ENCODE measurements around the gene MAP7.

The MAP7 gene

GRCh38 chr6:136563386-136564152, 13.3 kb upstream of the MAP7 start:
- DNase-seq (ENCODE audit: low spot score): no peak

- DNase-seq (ENCODE audit: low spot score): no peak
Measured at GRCh38 chr6:136562211-136562610, 12.0 kb upstream of the MAP7 start.

- DNase-seq (ENCODE audit: low spot score): no peak
Measured at GRCh38 chr6:136553166-136553787, 3.1 kb upstream of the MAP7 start.

DNA sequence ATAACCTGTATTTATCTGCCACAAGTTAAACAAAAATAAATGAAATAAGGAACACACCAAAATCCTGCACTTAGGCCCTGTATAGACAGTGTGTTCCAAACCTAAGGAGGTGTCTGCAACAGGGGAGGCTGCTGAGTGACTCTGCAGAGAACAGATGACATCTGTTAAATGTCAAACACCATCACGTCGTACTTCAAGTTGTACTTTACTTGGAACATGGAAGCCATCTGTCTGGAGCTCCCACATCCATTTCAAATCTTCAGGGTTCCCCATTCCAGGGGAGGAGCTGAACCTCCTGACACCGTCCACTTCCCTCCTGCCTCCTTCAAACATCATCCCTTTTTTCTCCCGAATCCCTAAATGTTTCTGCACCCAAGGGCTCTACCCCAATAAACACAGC, 1.8 kb upstream of the MAP7 start:
- no peak for DNase-seq (ENCODE audit: low spot score)

DNA sequence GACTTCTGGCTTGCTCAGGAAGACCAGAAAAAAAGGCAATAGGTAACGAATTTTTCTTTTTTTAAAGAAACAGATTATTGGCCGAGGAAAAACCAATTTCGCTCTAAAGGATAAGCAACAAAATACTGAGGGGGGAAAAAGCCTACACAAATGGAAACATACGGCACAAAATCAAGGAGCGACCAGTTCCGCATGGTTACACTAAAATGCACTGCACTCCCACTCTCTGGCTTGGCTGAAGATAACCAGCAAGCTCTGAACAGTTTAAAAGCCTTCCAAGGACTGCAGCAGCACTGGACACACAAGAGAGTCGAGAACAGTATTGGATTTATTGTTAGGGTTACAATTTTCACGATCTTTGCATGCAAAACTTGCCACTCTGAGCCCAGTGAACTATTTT, 881 bp upstream of the MAP7 start:
- DNase-seq (ENCODE audit: low spot score): no peak

DNA sequence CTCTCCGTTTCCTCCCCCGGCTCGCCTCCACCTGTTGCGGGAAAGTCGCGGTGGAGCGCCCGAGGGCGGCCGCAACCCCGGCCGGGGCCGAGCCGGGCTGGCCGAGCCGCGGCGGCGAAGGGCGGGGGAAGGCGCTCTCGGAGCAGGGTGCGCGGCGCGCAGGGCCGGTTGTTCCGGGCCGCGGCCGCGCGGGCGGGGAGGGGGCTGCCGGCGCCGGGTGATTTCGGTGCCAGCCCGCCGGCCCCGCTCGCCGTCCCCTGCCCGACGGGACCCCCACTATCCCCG, 235 bp downstream of the MAP7 start:
- no peak for DNase-seq (ENCODE audit: low spot score)

GRCh38 chr6:136549300-136550044, 750 bp downstream of the MAP7 start:
- DNase-seq (ENCODE audit: low spot score): peak; percentile 61

DNA sequence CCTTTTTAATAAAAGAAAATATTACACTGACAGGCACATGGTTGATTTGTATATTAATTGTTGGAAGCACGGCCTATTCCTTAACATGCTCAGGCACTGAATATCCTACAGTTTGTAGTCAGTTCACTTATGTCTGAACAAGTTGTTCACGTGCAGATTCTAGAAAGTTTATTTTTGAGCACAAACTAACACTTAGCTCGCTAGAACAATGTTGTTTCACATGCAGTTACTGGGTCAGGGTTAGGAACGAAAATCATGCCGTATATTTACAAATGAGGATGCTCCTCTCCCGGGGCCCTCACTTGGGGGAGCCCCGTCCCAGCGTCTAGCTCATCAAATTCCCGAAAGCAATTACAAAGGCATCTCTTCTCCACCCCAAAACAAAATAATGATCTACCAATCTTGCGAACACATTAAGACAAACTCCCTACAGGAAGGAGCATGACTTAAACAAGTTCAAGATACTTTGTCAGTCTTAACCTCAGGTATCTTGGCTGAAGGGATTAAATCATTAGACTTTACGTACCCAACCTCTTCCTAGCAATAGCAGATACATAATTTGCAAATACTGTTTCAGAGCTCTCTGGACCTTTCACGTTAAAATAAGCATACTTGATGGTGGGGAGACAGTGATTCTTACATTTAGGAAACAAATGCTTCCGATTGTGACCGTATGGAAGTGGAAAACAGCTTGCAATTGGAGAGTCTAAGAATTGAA, 1.5 kb downstream of the MAP7 start:
- DNase-seq (ENCODE audit: low spot score): no peak

GRCh38 chr6:136547871-136548270, 2.4 kb downstream of the MAP7 start:
- DNase-seq (ENCODE audit: low spot score): no peak

GRCh38 chr6:136547336-136547735, 2.9 kb downstream of the MAP7 start:
- no peak for DNase-seq (ENCODE audit: low spot score)

- no peak for DNase-seq (ENCODE audit: low spot score)
Measured at GRCh38 chr6:136546331-136546730, 3.9 kb downstream of the MAP7 start.

GRCh38 chr6:136544326-136544725, 5.9 kb downstream of the MAP7 start:
- DNase-seq (ENCODE audit: low spot score): no peak

GRCh38 chr6:136541395-136541794, 8.8 kb downstream of the MAP7 start:
- DNase-seq (ENCODE audit: low spot score): no peak

DNA sequence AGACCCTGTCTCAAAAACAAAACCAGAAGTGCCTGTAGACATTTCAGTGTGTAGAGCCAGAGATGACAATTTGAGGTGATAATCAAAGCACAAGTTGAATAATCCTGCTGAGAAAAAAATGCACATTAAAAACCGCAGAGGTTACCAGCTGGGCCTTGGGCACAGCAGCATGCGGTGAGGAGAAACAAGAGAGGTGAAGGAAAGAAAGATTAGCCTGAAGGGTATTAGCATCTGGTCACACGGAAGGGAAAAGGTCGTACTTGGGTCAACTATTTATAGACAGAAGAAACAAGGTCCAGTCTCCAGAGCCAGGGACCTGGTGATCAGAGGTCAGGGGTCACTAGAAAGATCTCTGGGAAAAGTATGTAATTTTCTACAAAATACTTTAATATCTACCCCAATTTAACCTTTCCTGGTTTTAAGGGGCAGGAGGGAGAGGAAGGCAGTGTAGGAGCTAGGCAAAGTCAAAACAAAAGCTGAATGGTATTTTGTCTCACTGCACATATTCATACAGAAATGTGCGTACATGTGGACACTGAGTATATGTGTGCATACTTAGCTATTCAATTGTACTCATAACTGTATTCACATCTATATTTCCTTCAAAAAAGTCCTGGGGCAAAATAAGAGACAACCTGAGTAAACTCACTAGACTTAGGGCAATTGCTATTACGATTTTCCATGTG, 10.1 kb downstream of the MAP7 start:
- DNase-seq (ENCODE audit: low spot score): no peak

DNA sequence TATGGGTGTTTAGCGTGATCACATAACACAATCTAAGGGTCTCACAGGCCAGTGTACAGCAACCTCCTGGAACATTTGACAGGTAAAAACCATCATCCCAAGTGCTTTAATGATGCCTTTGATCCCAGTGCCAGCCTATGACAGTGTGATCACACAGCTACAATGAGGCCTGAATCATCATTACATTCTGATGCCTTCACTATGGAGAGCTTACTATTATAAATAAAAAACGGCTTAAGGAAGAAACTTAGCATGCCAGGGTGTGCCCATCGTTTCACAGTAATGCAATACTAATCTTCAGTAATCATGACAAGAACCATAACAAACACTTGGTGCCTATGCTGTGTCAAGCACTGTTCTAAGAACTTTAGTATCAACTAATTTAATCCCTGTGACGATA, 11.4 kb downstream of the MAP7 start:
- no peak for DNase-seq (ENCODE audit: low spot score)

DNA sequence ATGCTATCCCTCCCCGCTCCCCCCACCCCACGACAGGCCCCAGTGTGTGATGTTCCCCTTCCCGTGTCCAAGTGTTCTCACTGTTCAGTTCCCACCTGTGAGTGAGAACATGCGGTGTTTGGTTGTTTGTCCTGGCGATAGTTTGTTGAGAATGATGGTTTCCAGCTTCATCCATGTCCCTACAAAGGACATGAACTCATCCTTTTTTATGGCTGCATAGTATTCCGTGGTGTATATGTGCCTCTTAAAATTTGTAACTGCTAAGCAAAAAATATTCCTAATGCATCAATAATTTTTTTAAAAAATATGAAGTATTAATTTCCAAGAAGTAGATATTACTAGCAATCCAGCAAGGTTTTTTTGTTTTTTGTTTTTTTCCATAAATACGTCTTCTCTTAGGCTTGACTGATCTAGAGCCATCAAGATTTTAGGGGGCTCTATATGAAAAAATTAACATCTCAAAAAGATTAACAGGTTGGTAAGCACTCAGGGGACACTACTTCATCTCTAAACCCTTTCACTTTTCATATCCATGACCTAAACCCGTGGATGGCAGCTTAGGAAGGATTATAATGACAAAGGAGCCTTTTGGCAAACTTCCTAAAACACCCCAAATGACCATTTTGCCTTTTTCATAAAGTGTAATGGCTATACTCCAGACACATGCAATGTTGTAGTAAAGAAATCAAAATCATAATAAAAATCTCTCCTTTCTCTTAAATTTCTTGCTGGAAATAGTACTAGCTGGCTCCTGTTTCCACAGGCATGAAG, 14.2 kb downstream of the MAP7 start:
- no peak for DNase-seq (ENCODE audit: low spot score)

GRCh38 chr6:136535017-136535765, 15.0 kb downstream of the MAP7 start:
- DNase-seq (ENCODE audit: low spot score): peak; percentile 46

GRCh38 chr6:136534268-136534667, 16.0 kb downstream of the MAP7 start:
- no peak for DNase-seq (ENCODE audit: low spot score)

- no peak for DNase-seq (ENCODE audit: low spot score)
Measured at GRCh38 chr6:136533487-136533886, 16.7 kb downstream of the MAP7 start.

- DNase-seq (ENCODE audit: low spot score): no peak
Measured at GRCh38 chr6:136532030-136532429, 18.2 kb downstream of the MAP7 start.

DNA sequence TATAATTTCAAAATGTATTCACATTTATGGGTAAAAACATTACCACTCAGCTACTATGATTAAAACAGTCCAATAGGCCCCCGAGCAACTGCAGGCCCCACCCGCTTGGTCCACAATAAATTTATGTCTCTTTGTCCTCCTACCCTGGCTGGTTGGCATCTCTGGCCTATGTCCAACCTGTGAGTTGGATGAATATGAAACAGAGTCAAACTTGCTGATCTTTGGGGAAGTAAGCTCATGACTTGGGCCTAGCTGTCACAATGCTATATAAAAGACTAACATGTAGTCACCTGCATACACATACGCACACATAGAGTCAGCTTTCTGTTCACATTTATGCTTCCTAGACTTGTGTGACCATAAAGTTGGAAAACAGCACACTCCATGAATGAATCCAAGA, 20.5 kb downstream of the MAP7 start:
- DNase-seq (ENCODE audit: low spot score): no peak
